B cell (primary cell): ENCODE data around the gene PVALEF.

ENCODE experiments used
- EZH2 ChIP-seq: IDR thresholded peaks from 2 replicates; pipeline ENCODE4 v1.6.1; 2012; ENCODE audit warnings: borderline replicate concordance, low read depth, mild to moderate bottlenecking, moderate library complexity, low read length; ENCODE audit not compliant: insufficient read depth, poor library complexity, severe bottlenecking
- TF ChIP-seq, protein P1 (sequence below): fragments of 200-600 bp; IDR thresholded peaks from one replicate; pipeline ENCODE4 v1.8.0; 2022; ENCODE audit warnings: antibody characterized with exemption, mild to moderate bottlenecking

DNA sequence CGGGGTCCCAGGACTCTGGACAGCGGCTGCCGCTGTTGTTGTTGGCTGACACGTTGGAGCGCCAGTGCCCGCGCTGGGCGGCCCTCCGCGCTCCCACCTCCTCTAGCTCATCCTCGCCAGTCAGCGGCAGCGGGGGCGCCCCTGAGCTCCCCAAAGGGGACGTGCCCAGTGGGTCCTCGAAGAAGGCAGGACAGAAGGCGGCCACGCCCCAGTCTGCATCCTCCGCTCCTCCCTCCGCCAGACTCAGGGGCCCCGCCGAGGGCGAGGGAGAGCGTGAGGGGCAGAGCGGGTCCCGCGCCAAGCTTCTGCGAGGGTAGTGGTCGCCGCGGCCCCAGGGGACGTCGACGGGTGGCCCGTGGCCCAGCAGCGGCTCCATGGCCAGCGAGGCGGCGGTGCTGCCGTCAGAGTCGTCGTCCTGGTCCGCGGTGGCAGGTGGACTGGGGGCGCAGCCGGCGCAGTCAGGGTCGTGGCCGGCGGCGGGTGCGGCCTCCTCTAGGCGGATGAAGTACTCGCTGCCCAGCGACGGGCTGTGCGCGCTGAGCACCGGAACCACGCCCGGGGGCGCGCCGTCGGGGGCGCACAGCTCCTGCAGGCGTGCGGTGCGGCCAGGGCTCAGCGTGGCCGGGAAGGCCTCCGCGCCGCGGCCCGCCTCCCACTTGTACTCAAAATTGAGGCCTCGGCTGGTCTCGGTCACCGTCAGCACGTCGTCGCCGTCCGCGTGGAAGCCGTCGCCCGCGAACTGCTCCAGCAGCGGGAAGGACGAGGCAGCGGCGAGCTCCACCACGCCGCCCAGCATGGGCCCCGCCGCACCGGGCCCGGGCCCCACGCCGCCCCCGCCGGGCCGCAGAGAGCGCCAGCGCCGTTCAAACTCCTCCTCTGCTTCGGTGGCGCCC lies 43.2 kb upstream of the PVALEF start:
- TF ChIP-seq, protein P1, sequence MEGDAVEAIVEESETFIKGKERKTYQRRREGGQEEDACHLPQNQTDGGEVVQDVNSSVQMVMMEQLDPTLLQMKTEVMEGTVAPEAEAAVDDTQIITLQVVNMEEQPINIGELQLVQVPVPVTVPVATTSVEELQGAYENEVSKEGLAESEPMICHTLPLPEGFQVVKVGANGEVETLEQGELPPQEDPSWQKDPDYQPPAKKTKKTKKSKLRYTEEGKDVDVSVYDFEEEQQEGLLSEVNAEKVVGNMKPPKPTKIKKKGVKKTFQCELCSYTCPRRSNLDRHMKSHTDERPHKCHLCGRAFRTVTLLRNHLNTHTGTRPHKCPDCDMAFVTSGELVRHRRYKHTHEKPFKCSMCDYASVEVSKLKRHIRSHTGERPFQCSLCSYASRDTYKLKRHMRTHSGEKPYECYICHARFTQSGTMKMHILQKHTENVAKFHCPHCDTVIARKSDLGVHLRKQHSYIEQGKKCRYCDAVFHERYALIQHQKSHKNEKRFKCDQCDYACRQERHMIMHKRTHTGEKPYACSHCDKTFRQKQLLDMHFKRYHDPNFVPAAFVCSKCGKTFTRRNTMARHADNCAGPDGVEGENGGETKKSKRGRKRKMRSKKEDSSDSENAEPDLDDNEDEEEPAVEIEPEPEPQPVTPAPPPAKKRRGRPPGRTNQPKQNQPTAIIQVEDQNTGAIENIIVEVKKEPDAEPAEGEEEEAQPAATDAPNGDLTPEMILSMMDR, result no peak
- TF ChIP-seq EZH2, result no peak
